GM13976 (cell line): ENCODE data around the gene TREML4.

Experiments
- DNase-seq: peaks from one replicate; pipeline ENCODE4 v3.0.0; 2012; ENCODE audit warnings: low spot score
- CTCF ChIP-seq: IDR thresholded peaks from 2 replicates; pipeline ENCODE4 v1.5.1; 2012; ENCODE audit warnings: borderline replicate concordance, mild to moderate bottlenecking; ENCODE audit not compliant: insufficient read depth; ENCODE audit errors: extremely low read depth, missing control alignments, control extremely low read depth
- in situ Hi-C: fragments of 300-500 bp; cut with MboI; formaldehyde crosslinking; loops from one replicate; pipeline ENCODE4 v1.12.0; 2022; ENCODE audit warnings: low sequenced_read_pairs, mixed read lengths, inconsistent platforms; ENCODE audit not compliant: unreplicated experiment

Gene TREML4

GRCh38 chr6:41222045-41222444 lies 6.1 kb upstream of the TREML4 start:
- TF ChIP-seq CTCF = no peak
- no peak for DNase-seq
- in situ Hi-C loops = no loop called here

- no peak for TF ChIP-seq CTCF
- in situ Hi-C loops = no loop called here
- DNase-seq = no peak
These were observed 5.6 kb upstream of the TREML4 start for GRCh38 chr6:41222513-41222912.

GRCh38 chr6:41224800-41225199 lies 3.3 kb upstream of the TREML4 start:
- DNase-seq = no peak
- in situ Hi-C loops = no loop called here
- TF ChIP-seq CTCF = no peak

GRCh38 chr6:41226752-41227151 lies 1.4 kb upstream of the TREML4 start:
- no peak for DNase-seq
- in situ Hi-C loops = no loop called here
- TF ChIP-seq CTCF = no peak

GRCh38 chr6:41228616-41229015 lies 467 bp downstream of the TREML4 start:
- no peak for TF ChIP-seq CTCF
- DNase-seq = no peak
- in situ Hi-C loops = no loop called here

- in situ Hi-C loops = no loop called here
- TF ChIP-seq CTCF = no peak
- DNase-seq = no peak
These were observed 1.6 kb downstream of the TREML4 start for GRCh38 chr6:41229721-41230120.

- TF ChIP-seq CTCF = no peak
- DNase-seq = no peak
- in situ Hi-C loops = no loop called here
These were observed 3.1 kb downstream of the TREML4 start for GRCh38 chr6:41231246-41231645.
